HG03457 (cell line): Measurements from ENCODE around the gene TSC22D4.

Source experiments
- ATAC-seq: cut with Tn5 transposase; IDR thresholded peaks from one replicate; pipeline ENCODE4 v1.9.1; 2021; ENCODE audit warnings: moderate number of reproducible peaks; ENCODE audit not compliant: unreplicated experiment

Gene TSC22D4

DNA sequence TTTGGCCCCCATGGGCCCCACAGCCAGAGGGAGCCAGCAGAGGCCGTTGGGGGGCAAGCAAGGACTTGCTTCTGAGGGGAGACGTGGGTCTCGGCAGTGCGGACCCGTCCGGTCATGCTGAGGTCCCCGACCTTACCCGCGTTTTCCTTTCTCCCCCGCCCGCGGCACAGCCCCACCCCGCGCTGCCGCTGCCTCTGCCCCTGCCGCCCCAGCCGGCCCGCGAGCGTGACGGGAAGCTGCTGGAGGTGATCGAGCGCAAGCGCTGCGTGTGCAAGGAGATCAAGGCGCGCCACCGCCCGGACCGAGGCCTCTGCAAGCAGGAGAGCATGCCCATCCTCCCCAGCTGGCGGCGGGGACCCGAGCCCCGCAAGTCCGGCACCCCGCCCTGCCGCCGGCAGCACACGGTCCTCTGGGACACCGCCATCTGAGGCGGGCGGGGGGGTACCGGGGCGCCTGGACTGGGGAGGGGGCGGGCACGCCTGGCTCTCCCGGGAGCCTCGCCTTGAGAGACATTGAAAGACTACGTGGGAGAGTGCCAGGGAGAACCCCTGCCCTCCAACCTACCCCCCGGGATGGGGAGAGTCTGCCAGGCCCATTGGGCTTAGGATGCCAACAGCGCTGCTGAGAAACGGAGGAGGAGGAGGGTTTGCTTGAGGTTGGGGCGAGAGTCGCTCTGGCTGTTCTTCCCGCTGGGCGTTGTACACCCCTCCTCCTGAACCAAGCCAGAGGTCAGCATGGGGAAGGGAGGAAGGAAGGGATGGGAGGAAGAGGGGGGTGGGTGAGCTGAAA lies 14.7 kb upstream of the TSC22D4 start:
- no peak for ATAC-seq

DNA sequence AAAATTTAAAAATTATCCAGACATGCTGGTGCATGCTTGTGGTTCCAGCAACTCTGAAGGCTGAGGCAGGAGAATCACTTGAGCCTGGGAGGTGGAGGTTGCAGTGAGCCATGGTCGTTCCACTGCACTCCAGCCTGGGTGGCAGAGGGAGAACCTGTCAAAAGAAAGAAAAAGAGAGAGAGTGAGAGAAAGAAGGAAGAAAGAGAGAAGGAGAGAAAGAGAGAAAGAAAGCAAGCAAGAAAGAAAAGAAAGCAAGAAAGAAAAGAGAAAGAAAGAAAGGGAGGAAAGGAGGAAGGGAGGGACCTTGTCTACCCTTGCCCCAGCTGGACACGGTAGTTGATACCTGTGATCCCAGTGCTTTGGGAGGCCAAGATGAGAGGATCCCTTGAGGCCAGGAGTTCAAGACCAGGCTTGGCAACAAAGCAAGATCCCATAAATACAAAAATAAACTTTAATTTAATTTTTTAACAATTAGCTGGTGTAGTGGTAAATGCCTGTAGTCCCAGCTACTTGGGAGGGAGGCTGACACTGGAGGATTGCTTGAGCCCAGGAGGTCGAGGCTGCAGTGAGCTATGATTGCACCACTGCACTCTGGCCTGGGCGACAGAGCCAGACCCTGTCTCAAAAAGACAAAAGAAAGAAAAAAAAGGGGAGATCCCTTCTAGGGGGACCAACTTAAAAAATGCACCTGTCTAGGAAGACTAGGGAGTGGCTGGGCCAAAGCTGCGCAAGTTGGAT lies 13.9 kb upstream of the TSC22D4 start:
- ATAC-seq, result no peak

DNA sequence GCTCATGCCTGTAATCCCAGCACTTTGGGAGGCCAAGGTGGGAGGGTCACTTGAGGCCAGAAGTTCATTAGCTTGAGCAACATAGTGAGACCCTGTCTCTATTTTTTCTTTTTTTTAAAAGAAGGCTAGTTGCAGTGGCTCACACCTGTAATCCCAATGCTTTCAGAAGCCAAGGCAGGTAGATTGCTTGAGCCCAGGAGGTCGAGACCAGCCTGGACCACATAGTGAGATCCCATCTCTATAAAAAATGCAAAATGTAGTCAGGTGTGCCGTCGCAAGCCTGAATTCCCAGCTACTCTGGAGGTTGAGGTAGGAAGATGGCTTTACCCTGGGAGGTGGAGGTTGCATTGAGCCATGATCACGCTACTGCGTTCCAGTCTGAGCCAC lies 12.2 kb upstream of the TSC22D4 start:
- no peak for ATAC-seq

DNA sequence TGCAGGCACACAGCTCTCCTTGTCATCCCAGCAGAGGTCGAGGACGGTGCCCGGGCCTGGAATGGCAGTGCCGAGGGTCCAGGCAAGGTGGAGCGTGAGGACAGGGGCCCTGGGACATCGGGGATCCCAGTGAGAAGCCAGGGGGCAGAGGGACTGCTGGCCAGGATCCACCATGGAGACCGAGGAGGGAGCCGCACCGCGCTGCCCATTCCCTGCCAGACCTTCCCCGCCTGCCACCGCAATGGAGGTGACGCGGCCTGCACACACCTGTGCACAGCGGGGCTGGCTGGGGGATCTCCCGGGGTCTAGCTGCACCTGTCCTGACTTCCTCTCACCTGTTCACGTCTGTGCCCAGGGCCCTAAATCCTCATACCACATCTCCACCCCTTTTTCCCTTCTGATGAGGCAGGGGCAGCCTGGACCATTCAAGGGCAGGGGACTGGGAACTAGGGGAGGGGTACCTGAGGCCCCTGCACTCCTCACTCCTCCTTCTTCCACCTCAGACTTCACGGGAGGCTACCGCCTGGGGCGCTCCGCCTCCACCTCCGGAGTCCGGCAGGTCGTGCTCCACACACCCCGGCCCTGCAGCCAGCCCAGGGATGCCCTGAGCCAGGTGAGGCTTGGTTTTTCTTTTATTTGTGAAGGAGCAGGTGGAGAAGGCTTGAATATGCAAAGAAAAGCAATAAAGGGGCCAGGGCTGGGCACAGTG lies 11.6 kb upstream of the TSC22D4 start:
- ATAC-seq, result no peak

DNA sequence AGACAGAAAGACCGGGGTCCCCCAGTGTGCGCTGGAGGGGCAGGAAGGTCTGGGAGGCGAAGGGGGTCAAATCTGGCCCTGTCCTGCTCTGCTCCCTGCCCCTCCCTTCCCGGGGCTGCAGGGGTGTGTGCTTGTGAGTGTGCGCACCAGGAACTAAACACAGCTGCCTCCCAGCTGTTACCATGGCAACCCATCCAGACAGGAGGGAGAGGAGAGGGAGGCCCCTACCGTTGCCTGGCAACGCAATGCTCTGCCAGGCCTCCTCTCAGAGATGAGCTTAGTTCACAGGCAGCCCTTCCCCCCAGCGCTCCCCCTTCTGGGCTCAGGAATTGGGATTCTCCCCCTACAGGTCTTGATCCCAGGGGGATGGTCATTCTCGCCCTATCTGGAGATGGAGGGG lies 10.8 kb upstream of the TSC22D4 start:
- ATAC-seq, result no peak

DNA sequence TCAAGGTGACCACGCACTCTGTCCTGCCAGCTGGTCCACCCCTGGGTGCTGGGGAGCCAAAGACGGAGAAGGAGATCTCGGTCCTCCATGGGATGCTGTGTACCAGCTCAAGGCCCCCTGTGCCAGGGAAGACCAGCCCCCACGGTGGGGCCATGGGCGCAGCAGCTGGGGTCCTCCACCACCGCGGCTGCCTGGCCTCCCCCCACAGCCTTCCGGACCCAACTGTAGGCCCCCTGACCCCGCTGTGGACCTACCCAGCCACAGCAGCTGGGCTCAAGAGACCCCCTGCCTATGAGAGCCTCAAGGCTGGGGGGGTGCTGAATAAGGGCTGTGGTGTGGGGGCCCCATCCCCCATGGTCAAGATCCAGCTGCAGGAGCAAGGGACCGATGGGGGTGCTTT lies 10.1 kb upstream of the TSC22D4 start:
- ATAC-seq, result no peak

DNA sequence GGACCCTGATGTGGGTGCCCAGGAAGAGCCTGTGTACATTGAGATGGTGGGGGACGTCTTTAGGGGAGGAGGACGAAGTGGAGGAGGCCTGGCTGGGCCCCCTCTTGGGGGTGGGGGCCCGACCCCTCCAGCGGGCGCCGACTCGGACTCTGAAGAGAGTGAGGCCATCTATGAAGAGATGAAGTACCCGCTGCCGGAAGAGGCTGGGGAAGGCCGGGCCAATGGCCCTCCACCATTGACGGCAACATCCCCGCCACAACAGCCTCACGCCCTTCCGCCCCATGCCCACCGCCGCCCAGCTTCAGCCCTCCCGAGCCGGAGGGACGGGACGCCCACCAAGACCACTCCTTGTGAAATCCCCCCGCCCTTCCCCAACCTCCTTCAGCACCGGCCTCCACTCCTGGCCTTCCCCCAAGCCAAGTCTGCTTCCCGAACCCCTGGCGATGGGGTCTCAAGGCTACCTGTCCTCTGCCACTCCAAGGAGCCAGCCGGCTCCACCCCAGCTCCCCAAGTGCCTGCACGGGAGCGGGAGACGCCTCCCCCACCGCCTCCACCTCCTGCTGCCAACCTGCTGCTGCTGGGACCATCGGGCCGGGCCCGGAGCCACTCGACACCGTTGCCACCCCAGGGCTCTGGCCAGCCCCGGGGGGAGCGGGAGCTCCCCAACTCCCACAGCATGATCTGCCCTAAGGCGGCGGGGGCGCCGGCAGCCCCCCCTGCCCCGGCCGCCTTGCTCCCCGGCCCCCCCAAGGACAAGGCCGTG lies 9.5 kb upstream of the TSC22D4 start:
- no peak for ATAC-seq

DNA sequence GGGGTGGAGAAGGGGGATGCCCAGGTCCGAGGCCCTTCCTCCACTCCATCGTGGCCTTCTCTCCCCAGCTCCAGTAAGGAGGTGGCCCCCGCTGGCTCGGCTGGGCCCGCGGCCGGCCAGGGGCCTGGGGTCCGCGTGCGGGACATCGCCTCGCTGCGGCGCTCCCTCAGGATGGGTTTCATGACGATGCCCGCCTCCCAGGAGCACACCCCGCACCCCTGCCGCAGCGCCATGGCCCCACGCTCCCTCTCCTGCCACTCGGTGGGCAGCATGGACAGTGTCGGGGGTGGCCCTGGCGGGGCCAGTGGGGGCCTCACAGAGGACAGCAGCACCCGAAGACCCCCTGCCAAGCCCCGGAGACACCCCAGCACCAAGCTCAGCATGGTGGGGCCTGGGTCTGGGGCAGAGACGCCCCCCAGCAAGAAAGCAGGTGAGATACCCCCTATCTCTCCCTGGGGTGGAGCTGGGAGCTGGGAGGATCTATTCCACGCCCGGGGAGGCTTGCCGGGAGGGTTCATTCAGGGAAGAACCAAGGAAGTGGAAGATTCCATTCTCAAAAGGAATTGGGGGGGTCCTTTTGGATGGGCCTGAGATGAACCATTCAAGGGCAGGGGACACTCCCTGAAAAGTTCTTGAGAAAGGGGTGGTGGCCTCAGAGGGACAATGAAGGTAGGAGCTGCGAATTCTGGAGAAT lies 7.9 kb upstream of the TSC22D4 start:
- ATAC-seq, result no peak

DNA sequence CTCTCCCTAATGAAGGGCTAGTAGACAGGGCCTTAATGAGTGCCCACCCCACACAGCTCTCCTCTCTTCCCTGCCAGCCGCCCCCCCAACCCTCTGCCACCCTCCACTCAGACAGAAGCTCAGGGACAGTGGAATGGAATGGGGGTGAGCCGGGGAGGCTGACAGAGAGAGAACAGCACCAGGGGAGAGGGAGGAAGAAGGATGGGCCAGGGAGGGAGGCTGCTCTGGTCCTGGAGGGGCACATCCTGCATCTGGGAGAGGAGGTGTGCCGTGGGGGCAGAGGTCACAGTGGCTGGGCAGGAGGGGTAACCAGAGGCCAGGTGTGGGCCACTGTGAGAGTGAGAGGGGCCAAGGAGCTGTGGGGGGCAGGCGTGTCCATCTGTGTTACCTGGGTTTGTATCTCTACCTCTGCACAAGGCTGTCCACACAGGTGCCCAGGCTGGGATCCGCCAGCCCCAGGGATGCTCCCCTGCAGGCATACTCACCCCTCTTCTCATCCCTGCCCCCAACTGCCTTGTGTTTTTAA lies 7.2 kb upstream of the TSC22D4 start:
- no peak for ATAC-seq

DNA sequence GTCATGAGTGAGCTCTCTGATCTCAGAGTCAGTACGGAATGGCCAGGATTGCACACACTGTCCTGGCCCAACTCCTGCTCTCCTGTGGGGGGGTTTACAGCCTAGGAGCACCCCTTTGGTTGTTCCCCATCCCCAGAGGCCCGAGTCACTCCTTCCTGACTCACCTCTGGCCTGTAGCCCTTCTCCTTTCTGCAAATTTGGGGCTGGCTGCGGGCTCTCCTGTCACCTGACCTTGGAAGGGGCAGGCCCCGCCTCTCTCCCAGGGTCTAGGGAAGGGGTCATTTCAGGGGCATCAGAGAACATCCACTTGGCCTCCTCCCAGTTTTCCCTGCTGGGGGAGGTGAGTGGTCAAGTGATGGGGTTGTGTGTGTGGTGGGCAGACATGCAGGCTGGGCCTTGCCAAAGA lies 6.5 kb upstream of the TSC22D4 start:
- no peak for ATAC-seq

DNA sequence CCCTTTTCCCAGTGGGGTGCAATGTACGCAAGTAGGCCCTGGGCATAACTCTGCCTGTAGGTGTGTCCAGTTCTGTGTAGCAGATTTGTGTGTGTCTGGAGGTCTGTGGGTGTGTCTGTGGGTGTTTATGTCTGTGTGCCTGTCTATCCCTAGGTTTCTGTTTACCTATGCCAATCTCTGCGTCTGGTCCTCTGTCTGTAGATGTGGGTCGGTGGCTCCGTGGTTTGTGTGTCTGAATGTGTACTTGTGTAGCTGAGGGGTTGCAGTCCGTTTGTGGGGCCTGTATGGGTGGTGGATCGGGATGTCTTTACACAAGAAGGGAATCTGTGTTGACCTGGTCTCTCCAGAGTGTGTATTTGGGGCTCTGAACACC lies 5.6 kb upstream of the TSC22D4 start:
- ATAC-seq, result no peak

DNA sequence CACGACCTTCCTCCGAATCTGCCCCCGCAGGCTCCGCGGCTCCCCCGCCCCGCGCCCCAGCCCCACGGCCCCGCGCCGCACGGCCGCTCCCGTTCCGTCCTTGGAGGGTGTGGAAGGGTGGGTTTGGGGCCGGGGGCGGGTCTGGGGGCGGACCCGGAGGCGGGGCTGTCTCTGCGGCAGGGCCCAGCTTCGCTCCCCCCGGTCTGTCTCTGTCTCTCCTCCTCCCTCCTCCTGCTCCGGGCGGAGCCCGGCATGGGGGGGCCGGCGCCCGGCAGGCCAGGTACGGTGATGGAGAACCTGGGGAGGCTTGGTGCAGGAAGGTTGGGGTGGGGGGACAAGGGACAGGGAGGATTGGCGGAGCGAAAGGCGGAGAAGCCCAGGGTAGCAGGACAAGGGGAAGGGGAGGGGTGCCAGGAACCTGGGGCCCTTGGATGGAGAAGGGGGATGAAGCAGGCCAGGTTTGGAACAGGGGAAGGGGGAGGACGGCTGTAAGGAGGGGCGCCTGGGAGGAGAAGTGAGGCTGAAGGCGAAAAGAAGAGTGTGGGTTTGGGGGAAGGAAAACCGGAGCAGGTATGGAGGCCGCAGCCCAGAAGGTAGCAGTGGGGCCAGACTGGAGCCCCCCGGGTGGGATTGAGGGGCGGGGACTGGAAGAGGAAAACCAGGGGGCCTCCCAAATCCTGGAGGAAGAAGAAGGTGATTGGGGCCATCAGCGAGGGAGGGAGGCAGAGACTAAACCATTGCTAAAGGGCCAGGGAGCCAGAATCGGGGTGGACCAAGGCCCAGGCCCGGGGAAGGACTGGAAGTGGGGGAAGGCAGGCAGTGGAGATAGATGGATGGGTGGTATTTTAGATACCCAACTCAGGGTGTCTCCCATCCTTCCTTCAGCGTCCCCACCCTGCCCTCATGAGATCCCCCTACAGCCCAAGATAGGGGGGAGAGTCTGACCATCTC lies 5.0 kb upstream of the TSC22D4 start, which contains the start of gene NYAP1:
NYAP1 (plus strand) TSS at position 206 of the 951 bp plus-strand sequence. CDS start 1,385 bp downstream, outside the sequence.
- peak; percentile 2 for ATAC-seq

DNA sequence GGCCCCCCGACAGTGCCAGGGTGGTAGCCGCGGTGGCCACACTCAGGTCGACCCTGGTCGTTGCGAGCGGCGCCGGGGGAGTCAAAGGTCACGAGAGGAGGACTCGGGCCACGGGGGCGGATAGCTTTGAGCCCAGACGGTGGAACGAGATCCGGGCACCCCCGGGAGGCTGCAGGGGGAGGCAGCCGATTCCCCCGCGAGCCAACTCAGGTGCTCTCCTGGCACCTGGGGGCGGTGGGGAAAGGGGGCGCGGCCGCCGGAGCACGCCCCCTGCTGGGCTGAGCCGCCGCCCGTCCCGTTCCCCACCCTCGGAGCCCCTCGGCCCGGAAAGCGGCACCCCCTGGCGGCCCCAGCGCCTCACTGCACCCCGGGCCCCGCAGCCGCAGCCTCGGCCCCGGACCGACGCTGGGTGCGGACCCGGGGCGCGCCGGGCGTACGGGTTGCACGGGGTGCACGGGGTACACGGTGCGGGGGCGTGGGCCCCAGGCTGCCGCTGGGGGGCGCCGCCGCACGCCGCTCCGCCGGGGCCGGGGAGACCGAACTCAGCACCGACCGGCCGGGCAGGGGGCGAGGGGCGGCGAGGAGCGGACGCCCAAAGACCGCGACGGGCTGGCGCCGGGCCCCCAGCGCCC lies 4.2 kb upstream of the TSC22D4 start:
- ATAC-seq, result peak; percentile 46

DNA sequence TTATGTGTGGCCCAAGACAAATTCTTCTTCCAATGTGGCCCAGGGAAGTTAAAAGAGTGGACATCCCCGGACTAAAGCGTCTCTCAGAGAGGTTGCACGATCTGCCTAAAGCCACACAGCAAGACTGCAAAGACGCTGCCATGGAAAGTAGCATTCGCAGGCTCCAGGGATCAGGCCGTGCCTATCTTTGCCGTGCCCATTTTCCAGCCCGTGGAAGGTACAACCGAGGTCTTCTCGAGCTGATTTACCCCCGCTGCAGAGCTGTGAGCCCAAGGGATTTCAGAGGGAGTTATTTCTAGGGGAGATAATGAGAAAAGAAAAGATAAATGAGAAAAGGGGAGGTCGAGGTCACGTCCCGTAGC lies 3.7 kb upstream of the TSC22D4 start:
- ATAC-seq, result no peak

DNA sequence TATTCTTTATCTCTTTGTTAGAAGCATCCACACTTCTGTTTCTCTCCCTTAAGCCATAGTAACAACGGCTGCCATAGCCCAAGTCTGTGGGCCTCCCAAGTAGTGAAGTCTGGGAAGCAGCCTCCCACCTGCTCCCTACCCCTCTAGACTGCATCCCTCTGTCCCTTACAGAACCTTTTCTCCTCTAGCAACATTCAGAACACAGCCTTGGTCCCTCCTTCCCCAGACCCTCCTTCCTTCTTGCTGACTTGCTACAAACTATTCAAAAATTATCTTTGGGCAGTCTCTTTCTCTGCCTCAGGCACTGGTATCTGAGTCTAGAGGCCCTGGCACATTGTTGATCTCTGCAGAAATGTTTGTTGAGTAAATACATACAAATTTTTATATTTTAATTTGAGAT lies 2.5 kb upstream of the TSC22D4 start:
- no peak for ATAC-seq

DNA sequence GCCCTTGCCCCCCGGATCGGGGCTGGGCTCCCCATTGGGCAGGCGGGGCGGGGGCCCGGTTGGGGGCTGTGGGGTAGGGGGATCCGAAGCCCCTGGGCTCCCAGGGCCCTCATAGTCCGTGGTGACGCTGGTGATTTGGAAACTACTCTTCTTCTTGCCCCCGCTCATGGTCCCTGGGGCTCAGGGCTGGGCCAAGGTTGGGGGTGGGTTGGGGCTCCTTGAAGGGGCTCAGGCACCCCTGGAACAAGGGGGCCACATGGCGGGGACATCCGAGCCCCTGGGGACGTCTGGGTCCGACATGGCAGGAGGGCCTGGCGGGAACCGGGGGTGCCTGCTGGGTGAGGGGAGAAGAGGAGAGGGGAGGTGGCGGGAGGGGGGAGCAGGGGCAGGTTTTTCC lies 1.1 kb downstream of the TSC22D4 start:
- ATAC-seq, result no peak

DNA sequence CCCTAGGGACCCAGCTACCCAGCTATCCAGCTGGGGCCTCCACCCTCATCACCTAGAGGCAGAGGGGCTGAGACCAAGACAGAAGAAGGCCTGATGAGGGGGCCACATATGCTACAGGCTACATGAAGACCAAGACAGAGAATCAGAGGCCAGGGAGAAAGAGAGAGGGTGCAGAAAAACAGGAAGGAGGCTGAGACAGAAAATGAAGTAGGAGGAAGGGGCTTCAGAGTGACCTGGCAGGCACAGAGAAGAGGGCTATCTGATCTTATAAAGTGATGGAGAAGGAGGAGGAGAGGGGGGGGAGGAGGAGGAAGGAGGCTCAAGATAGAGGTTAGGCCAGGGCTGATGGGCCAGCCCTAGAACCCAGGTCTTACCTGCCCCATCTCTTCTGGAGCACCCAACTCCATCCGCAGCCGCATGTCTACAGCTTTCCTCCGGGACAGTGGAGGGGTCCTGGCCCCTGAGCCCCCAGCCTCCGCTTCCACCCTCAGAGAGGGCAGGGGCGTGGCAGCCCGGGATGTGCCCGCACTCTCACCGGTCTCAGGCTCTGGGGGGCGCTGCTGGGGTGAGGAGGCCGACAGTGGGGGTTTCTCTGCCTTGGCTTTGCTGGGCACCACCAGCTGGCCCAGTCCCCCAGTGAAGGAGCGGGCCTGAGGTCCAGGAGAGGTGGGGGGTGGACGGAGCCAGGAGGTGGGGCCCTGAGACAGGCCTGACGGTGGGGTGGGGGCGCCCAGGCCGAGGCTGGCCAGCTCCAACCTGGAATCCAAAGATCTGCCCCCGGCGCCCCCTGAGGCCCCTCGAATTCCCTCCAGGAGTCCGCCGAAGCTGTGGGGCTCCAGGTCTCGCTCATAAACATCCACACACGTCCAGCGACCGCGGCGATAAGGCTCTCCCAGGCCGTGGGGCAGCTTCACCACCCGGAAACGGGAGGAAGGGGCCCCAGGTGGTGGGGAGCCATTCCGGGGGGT lies 1.8 kb downstream of the TSC22D4 start:
- ATAC-seq, result no peak
